ENCODE measurements around the gene FANCD2.
"Not testable (repeated sequence)": the region's sequence is repeated elsewhere in the genome, so short reads cannot be mapped to it uniquely, and the experiment has no call there.

FANCD2 gene
- total RNA-seq = 24.7 to 34.5 reads per million in 2 donors

GRCh38 chr3:10026084-10026890 is at the start of gene FANCD2:
FANCD2 (plus strand) TSS chr3:10026437; CDS start chr3:10028658, 2,221 bp downstream.
- DNase-seq = peak; percentile 95

- DNase-seq = no peak
Observed at GRCh38 chr3:9976721-9977709, 49.2 kb upstream of the FANCD2 start.

- no peak for DNase-seq
Observed at GRCh38 chr3:9978710-9979305, 47.4 kb upstream of the FANCD2 start.

- DNase-seq = no peak
Observed at GRCh38 chr3:9980251-9980650, 46.0 kb upstream of the FANCD2 start.

GRCh38 chr3:9986230-9986725 is 40.0 kb upstream of the FANCD2 start:
- DNase-seq = no peak

GRCh38 chr3:9994086-9994844 is 32.0 kb upstream of the FANCD2 start:
- no peak for DNase-seq

- no peak for DNase-seq
Observed at GRCh38 chr3:10000686-10001085, 25.6 kb upstream of the FANCD2 start.

- DNase-seq = no peak
Observed at GRCh38 chr3:10002951-10003350, 23.3 kb upstream of the FANCD2 start.

- DNase-seq = no peak
Observed at GRCh38 chr3:10004506-10004905, 21.7 kb upstream of the FANCD2 start.

- no peak for DNase-seq
Observed at GRCh38 chr3:10004960-10005564, 21.2 kb upstream of the FANCD2 start.

GRCh38 chr3:10006048-10006761 is 20.0 kb upstream of the FANCD2 start:
- DNase-seq = no peak

GRCh38 chr3:10006762-10007090 is 19.5 kb upstream of the FANCD2 start:
- DNase-seq = no peak

GRCh38 chr3:10007126-10007782 is 19.0 kb upstream of the FANCD2 start:
- DNase-seq = no peak

- DNase-seq = not testable (repeated sequence)
Observed at GRCh38 chr3:10008216-10008587, 18.0 kb upstream of the FANCD2 start.

- peak; percentile 81 for DNase-seq
Observed at GRCh38 chr3:10008588-10009344, 17.5 kb upstream of the FANCD2 start.

- DNase-seq = no peak
Observed at GRCh38 chr3:10010421-10010877, 15.8 kb upstream of the FANCD2 start.

- peak; percentile 76 for DNase-seq
Observed at GRCh38 chr3:10010878-10011465, 15.3 kb upstream of the FANCD2 start.

GRCh38 chr3:10011631-10012030 is 14.6 kb upstream of the FANCD2 start:
- no peak for DNase-seq

- no peak for DNase-seq
Observed at GRCh38 chr3:10012106-10012505, 14.1 kb upstream of the FANCD2 start.

Data from T-helper 9 cell (primary cell).